ENCODE data around the gene DYDC2. TPM values are rescaled to one million over a fixed set of nuclear protein-coding genes. Genes with fewer than 3 reads are reported as not detected.

The DYDC2 gene
- total RNA-seq, 1 experiment from 2014 or later, result 2.8 TPM

DNA sequence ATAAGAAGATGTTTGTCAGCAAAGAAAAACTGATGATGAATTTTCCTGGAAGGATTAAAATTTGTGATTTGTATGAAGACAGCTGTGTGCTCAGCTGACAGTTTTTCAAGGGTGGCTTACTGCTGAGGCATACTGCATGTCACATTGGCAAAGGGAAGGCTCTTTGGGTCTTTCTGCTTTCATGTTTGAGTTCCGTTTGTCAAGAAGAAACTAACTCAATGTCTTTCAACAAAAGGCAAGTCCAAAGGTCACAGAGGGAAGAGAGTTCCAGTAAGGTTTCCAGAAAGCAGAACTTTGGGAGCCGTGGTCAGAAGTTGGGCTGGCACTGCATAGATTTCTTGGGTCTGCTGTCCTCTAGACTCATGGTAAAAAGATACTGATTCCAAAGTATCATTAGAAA lies 16.9 kb downstream of the DYDC2 start:
- no peaks in the 10 kb centered on the region for H4K20me1 ChIP-seq (ENCODE audit: control insufficient read depth, insufficient read depth, insufficient read length)
- no peak overlapping the region for H2BK120ac ChIP-seq (ENCODE audit: low read depth, low read length, poor library complexity, severe bottlenecking)
- H2BK12ac ChIP-seq (ENCODE audit: insufficient read length, low read depth, low read length), result no peak overlapping the region
- TF ChIP-seq, protein P1, sequence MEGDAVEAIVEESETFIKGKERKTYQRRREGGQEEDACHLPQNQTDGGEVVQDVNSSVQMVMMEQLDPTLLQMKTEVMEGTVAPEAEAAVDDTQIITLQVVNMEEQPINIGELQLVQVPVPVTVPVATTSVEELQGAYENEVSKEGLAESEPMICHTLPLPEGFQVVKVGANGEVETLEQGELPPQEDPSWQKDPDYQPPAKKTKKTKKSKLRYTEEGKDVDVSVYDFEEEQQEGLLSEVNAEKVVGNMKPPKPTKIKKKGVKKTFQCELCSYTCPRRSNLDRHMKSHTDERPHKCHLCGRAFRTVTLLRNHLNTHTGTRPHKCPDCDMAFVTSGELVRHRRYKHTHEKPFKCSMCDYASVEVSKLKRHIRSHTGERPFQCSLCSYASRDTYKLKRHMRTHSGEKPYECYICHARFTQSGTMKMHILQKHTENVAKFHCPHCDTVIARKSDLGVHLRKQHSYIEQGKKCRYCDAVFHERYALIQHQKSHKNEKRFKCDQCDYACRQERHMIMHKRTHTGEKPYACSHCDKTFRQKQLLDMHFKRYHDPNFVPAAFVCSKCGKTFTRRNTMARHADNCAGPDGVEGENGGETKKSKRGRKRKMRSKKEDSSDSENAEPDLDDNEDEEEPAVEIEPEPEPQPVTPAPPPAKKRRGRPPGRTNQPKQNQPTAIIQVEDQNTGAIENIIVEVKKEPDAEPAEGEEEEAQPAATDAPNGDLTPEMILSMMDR (conservative IDR thresholded peaks at IDR 0.05), result no peak
- no peak overlapping the region for H4K5ac ChIP-seq (ENCODE audit: insufficient read length, low read depth, low read length)
- no peak overlapping the region for H3K27ac ChIP-seq (ENCODE audit: insufficient read length, low read depth, low read length)
- Mint-ChIP-seq H3K4me1 (peaks cover 2 to 5% of the 10 kb centered on the region in 2 experiments; a peak in 2 of 4 replicates), H3K36me3 (ENCODE audit: insufficient read depth in 1 of 3, low read depth in 3 of 3) (peaks cover 2 to 6% (median 6%) of the 10 kb centered on the region in 3 experiments; a peak in 5 of 7 replicates), H3K9me3 (peaks cover 5 to 9% of the 10 kb centered on the region in 2 experiments; a peak in 4 of 5 replicates), H3K27me3 (ENCODE audit: low read depth) (peaks cover 4% of the 10 kb centered on the region; the same call in 1 of the 2 replicates), H3K27ac (no peak overlapping the region), H3K4me3 (no peak overlapping the region)
- no peak overlapping the region for H3K4ac ChIP-seq (ENCODE audit: low read depth, low read length)
- H4K91ac ChIP-seq (ENCODE audit: insufficient read length, low read depth, low read length), result no peak overlapping the region
- no peak overlapping the region for H2AFZ ChIP-seq (ENCODE audit: low read length)
- no peak overlapping the region for H3K4me2 ChIP-seq (ENCODE audit: insufficient read depth, insufficient read length, low read length)
- no peak overlapping the region for H3K14ac ChIP-seq (ENCODE audit: insufficient read depth, low read length)
- no peak overlapping the region for H4K8ac ChIP-seq (replicated peaks; ENCODE audit: insufficient read length, low read depth, low read length)
- H3T11ph ChIP-seq (ENCODE audit: low read length), result no peak overlapping the region
- H3K9ac ChIP-seq (ENCODE audit: extremely low read depth, insufficient read length, low read length), result no peak overlapping the region
- H3K18ac ChIP-seq (ENCODE audit: insufficient read length, low read depth, low read length), result no peak overlapping the region
- H3K27me3 ChIP-seq (ENCODE audit: insufficient read depth, low read length), result no peaks in the 10 kb centered on the region
- no CpG with 5 or more reads among the region's 2 CpGs for WGBS (ENCODE audit: extremely low coverage, insufficient read length, low lambda C conversion rate)
- H2AK5ac ChIP-seq (ENCODE audit: insufficient read length, low read length), result no peak overlapping the region
- H3K56ac ChIP-seq (ENCODE audit: insufficient read length, low read depth, low read length), result no peak overlapping the region
- H2BK20ac ChIP-seq (ENCODE audit: low read depth, low read length, poor library complexity, severe bottlenecking), result no peak overlapping the region
- no peak overlapping the region for H2BK15ac ChIP-seq (ENCODE audit: low read depth, low read length)
- no peaks in the 10 kb centered on the region for H3K23me2 ChIP-seq (ENCODE audit: insufficient read length, low read depth, low read length, poor library complexity, severe bottlenecking)
- DNase-seq, result no peak
- H2BK5ac ChIP-seq (ENCODE audit: insufficient read length, low read length), result no peak overlapping the region
- H3K79me1 ChIP-seq (ENCODE audit: insufficient read depth, low read depth, low read length, poor library complexity, severe bottlenecking), result no peaks in the 10 kb centered on the region
- H3K4me1 ChIP-seq (ENCODE audit: insufficient read depth, low read length), result no peaks in the 10 kb centered on the region
- H3K23ac ChIP-seq (ENCODE audit: insufficient read length, low read depth, low read length), result no peak overlapping the region
- no peaks in the 10 kb centered on the region; the same call in none of the 2 replicates for H3K79me2 ChIP-seq (ENCODE audit: insufficient read depth, low read length)
- no peaks in the 10 kb centered on the region for H3K9me3 ChIP-seq (ENCODE audit: control insufficient read depth, low read depth, low read length)
